Esophagus mucosa (tissue), 1 donor: ENCODE data around the gene ARHGEF6. TPM values are rescaled to one million over a fixed set of nuclear protein-coding genes. Genes with fewer than 3 reads are reported as not detected.
"Not testable (repeated sequence)": the region's sequence is repeated elsewhere in the genome, so short reads cannot be mapped to it uniquely, and the experiment has no call there.

ENCODE experiments used
- ATAC-seq: fragments of 200-7000 bp; cut with Tn5 transposase; one replicate; pipeline ENCODE4 v1.9.1; 2020
- total RNA-seq: library from RNA; stranded (reverse); gene quantifications from one replicate; pipeline ENCODE4 v1.2.4, GENCODE V29; 2023
- donor health status: DM: yes; HTN: yes; CAD: no.

Gene ARHGEF6
- total RNA-seq, 1 donor from 2014 or later: 1.2 TPM

DNA sequence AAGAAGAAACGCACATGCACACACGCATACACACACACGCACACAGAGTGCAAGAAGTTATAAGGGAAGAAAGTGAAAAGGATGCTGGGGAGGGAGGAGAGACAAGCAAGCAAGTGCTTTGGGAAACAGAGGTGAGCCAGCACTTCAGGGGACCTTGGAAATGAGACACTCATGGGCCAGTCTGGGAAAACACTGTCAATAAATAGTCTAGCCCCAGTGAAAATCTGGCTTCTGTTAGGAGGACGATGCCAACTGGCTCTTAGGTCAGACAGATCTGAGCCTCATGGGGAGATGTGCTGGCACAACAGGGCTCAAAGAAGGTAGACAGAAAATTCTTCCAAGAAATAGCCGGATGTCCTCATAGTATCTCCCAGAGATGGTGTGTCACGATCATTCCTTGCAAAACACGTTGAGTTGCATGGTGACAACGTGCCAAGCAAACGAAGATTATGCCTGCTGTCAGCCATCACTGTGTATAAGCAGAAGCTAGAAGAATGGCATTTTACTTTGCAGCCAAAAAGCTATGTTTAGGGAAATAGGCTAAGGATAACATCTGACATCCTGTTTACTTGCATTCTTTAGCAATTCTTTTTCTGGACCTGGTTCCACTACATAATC is 557 bp upstream of the ARHGEF6 start:
- no peak for ATAC-seq

- no peak for ATAC-seq
These were observed 491 bp downstream of the ARHGEF6 start for GRCh38 chrX:136780241-136780640.

- ATAC-seq: no peak
These were observed 1.4 kb downstream of the ARHGEF6 start for GRCh38 chrX:136779346-136779781.

DNA sequence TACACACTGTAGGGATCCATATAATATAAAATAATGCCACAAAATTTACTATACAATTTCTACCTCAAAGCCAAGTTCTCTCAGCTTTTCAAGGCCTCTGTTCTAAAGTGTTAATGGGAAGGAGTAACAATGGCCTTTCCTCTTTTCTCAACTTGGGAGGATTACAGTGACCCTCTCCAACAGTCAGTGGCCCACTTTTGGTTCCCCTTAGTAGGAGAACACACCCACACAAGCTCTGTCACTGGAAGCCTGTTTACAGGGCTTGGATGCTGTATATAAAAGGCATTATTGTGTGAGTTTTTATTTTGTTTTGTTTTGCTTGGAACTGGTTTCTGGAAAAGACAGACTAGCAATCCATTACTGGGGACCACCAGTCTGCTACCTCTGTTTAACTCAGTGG is 1.8 kb downstream of the ARHGEF6 start:
- ATAC-seq: no peak

- no peak for ATAC-seq
These were observed 2.7 kb downstream of the ARHGEF6 start for GRCh38 chrX:136778020-136778419.

DNA sequence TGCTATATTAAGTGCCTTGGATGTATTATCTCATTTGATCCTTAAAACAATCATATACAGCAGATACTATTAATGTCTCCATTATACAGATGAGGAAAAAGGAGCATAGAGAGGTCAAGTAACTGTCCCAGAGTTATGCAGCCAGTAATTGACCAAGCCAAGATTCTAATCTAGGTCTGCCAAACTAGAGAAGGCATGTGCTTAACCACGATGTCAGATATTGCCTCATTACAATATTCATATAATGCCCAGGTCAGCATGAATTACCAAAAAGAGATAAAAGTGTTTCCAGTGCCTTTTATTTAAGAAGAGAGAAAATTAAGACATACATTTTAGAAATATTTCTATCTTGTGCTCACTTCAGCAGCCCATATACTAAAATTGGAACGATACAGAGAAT is 7.1 kb downstream of the ARHGEF6 start:
- ATAC-seq: no peak

- not testable (repeated sequence) for ATAC-seq
These were observed 8.9 kb downstream of the ARHGEF6 start for GRCh38 chrX:136771869-136772268.

DNA sequence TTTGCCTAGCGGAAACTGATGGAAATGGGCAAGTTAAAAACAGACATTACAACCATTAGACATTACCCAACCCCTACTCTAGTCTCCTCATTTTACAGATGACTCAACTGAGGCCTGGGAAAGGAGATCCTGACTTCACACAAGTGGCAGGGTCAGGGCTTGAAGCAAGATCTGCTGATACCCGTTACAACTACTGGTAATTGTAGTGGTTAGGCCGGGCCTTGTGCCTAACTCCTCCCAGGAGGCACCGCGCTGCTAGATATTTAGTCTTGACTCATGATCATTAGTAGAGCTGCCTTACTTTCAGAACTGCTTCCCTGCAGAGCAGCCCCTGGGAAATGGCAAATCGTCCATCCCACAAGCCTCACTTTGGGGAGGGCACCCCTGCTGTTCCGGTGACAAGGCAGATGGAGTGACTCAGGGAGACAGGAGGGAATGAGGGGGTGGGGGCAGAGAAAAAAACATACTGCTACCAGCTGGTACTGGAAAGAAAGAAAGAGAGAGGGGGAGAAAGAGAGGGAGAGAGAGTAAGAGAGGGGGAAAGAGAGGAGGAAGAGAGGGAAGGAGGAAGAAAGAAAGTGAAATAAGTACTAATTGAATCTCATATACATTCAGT is 12.2 kb downstream of the ARHGEF6 start:
- peak; percentile 45 for ATAC-seq

DNA sequence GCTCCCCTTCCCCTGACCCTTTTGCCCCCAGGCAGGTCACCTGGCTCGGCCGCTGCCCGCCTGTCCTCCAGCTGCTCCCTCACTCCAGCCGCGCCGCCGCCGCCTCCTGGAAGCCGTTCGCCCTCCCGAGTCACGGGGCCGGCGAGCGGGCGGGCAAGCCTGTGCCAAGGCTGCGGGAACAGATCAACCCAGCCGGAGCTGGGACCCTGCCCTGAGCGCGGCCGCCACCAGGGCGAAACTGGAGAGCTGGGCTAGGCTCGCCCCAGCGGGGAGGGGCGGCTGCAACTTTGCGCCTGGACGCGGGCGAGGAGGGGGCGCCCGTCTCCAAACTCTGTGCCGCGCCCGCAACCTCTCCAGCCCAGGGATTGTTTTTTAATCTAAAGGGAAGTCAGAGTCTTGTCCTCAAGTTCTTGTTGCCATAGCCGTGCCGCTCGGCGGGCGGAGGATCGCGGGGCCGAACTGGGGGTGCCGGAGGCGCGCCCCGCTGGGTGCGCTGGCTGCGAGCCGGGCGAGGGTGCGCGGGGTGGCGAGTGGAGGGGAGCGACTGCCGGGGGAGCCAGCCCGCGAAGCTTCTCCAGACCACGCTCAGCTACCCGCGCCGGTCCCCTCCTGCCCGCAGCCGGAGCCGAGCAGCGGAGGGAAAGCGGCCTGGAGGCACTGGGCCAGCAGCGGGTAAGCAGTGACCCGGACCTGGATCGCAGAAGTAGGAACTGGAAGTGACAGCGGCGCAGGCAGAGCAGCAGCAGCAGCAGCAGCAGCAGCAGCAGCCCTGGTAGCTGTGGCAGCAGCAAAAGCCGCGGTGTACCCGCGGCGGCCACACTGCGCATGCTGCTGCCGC is 13.4 kb downstream of the ARHGEF6 start:
- peak; percentile 82 for ATAC-seq

GRCh38 chrX:136766785-136767103 is 14.0 kb downstream of the ARHGEF6 start:
- ATAC-seq: no peak

DNA sequence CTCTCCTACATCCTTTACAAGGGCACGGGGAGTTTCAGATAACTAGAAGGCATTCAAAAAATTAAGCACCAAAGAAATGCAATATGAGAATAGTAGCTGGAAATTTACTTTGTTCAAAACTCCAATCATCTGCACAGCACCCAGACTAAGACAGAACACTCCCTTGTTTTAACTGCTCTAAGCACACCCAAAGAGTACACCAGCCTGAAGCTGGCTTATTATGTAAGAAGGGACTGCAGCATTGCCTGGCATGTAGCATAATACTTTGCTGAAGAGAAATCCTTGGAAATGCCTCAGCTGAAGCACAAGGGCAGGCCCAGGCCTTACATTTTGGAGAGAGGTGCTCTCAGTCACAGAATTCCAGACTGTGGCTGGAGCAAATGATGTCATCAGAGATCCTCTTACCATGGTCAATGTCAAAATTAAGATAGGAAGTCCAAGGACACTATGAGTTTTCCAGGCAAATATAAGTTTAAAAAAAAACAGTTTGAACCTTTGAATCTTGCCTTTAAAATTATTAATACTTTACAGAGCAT is 14.8 kb downstream of the ARHGEF6 start:
- no peak for ATAC-seq

- ATAC-seq: no peak
These were observed 16.5 kb downstream of the ARHGEF6 start for GRCh38 chrX:136764206-136764605.

- no peak for ATAC-seq
These were observed 17.8 kb downstream of the ARHGEF6 start for GRCh38 chrX:136762820-136763452.

GRCh38 chrX:136761421-136761820 is 19.3 kb downstream of the ARHGEF6 start:
- ATAC-seq: no peak

DNA sequence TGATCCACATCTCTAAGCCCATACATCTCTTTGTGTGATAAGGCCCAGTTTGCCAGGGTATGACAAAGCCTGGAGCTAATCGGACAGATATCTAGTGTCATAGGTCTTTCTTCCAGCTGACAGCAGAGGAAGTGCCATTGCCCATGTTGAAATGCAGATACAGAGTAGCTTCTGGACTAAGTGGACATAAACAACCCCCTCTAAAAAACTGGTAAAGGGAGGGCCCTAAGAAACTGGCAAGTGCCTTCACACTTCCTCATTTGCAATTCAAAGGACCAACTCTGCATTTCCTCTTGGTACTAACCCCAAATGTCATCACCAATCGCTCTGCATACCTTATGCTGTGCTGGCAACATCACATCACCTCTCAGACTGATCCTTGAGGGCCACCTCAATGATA is 20.8 kb downstream of the ARHGEF6 start:
- no peak for ATAC-seq

DNA sequence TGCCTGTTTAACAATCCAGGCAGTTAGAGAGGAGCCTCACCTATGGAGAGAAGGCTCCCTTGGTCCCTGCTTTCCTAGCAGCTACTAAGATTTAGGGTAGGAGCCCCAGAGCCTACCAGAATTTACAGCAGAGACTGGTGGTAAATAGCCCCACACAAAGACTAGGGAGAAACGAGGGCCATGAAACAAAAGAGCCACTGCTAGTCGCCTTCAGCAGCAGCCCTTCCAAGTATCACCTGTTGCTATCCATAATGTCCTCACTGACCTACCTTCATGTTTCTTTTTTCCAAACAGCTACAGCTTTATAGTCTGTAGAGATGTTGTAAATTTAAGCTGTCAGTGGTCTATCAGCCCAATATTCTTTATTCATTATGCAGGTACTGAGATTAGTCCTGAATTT is 25.3 kb downstream of the ARHGEF6 start:
- no peak for ATAC-seq

DNA sequence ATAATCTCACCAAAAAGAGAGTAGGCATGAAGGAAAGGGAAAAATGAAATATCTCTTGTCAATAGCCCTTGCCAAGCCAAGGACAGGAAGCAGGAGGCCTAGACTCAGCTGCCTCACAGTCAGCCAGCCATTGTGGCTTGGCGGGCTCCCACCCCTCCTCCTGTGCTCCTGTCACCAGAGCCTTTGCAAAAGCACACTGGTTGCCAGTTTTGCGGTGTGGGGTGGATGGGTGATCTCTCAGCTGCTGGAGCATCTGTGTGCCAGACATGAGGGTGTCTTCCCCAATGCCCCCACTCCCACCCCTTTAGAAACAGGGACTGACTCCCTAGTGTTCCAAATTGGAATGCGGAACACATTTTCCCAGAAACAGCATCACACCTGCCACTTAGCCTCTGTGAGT is 26.1 kb downstream of the ARHGEF6 start:
- no peak for ATAC-seq

DNA sequence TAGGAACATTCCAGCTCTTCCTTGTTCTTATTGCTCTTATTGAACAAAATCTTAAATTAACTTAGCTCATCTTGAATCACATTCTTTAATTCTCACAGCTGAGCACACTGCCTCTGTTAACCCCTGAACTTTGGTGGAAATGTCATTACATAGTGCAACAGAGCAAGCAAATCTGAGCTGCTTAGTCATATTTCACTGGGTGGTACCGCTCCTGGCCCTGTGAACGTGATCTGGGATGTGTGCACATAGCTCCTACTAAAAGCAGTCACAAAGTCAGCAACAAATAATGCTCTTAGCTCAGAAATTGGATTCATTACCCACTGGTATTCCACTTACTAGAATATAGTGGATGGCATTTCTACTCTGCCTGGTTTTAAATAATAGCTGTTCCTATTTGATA is 27.9 kb downstream of the ARHGEF6 start:
- no peak for ATAC-seq

GRCh38 chrX:136752346-136752745 is 28.4 kb downstream of the ARHGEF6 start:
- no peak for ATAC-seq

DNA sequence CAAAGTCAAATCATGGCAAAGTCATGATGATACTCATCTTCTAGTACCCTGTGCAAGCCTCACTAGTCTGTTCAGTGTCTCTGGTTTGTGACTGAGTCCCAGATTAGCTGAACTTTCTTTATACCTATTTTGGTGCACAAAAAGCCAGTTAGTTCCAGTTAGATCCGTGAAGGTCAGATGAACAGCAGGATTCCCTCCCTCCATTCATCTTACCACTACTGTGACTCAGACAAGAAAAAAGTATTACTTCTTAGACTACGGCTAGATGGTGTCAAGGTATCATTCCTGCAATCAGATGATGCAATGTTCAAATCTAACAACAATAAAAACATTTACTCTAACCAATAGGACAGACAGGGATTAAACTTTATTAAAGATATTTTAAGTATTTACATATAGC is 30.4 kb downstream of the ARHGEF6 start:
- ATAC-seq: no peak

DNA sequence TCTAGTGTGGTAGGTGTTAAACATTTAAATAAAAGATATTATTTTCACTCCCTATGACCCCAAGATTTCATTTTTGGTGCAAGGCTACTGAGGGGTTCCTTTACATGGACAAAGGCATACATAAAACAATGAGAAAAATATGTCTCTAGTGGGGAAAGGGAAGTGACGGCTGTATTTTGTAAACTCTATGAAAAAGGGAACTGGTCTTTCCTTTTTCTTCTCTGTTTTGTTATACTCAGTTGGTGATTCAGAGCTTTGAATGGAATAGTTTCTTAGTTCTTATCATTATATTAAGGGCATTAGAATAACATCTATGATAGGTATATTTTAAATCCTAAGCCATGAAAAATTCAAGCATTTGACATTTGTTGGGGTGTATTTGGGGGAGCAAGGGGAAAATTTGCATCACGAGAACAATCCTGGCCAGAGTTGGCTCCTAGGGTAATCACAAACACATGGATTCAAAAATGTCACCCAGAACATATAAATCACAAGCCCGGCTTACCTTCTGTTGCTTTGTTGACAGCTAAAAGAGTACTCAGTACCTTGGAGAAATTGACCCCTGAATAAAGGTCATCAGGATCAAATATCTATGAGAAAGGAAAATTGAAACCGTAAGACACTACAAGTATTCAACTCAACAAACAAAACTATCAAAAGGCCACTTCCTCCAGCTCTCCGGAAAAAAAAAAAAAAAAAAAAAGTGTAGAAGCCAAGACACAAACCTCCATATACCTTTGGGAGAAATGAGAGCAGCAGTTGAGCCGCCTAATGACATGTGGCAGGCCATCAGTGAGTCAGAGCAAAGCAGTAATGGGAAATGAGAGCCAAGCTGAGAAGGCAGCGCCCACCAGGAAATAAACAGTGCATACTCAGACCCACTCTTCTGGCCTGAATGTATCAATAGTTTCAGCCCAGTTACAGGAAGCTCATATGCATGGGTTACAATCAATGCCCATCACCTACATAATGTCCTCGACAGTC is 33.4 kb downstream of the ARHGEF6 start:
- no peak for ATAC-seq
